HG03108 (cell line): ENCODE measurements around the gene EMILIN2.
"Not testable (repeated sequence)": the region's sequence is repeated elsewhere in the genome, so short reads cannot be mapped to it uniquely, and the experiment has no call there.

Experiments
- ATAC-seq: cut with Tn5 transposase; IDR thresholded peaks from one replicate; pipeline ENCODE4 v1.9.1; 2021; ENCODE audit warnings: moderate library complexity; ENCODE audit not compliant: unreplicated experiment

EMILIN2 gene

GRCh38 chr18:2843146-2843545, 3.7 kb upstream of the EMILIN2 start:
- ATAC-seq: no peak

GRCh38 chr18:2845172-2845571, 1.6 kb upstream of the EMILIN2 start:
- no peak for ATAC-seq

- ATAC-seq: peak; percentile 31
Measured at GRCh38 chr18:2847317-2848246, 776 bp downstream of the EMILIN2 start.

- ATAC-seq: no peak
Measured at GRCh38 chr18:2848247-2849246, 1.7 kb downstream of the EMILIN2 start.

GRCh38 chr18:2850816-2851215, 4.0 kb downstream of the EMILIN2 start:
- no peak for ATAC-seq

GRCh38 chr18:2851771-2852170, 5.0 kb downstream of the EMILIN2 start:
- ATAC-seq: no peak

- not testable (repeated sequence) for ATAC-seq
Measured at GRCh38 chr18:2852460-2852859, 5.7 kb downstream of the EMILIN2 start.

GRCh38 chr18:2853173-2853925, 6.5 kb downstream of the EMILIN2 start:
- no peak for ATAC-seq

- no peak for ATAC-seq
Measured at GRCh38 chr18:2853926-2854664, 7.3 kb downstream of the EMILIN2 start.

GRCh38 chr18:2854875-2855274, 8.1 kb downstream of the EMILIN2 start:
- ATAC-seq: no peak

GRCh38 chr18:2855560-2856350, 8.9 kb downstream of the EMILIN2 start:
- no peak for ATAC-seq

GRCh38 chr18:2856547-2857170, 9.9 kb downstream of the EMILIN2 start:
- ATAC-seq: no peak

- no peak for ATAC-seq
Measured at GRCh38 chr18:2857491-2858131, 10.8 kb downstream of the EMILIN2 start.

GRCh38 chr18:2860397-2860796, 13.6 kb downstream of the EMILIN2 start:
- ATAC-seq: not testable (repeated sequence)

GRCh38 chr18:2863997-2864396, 17.2 kb downstream of the EMILIN2 start:
- ATAC-seq: not testable (repeated sequence)

GRCh38 chr18:2866465-2866864, 19.7 kb downstream of the EMILIN2 start:
- ATAC-seq: not testable (repeated sequence)

GRCh38 chr18:2869207-2869606, 22.4 kb downstream of the EMILIN2 start:
- ATAC-seq: no peak

GRCh38 chr18:2871111-2871720, 24.4 kb downstream of the EMILIN2 start:
- ATAC-seq: no peak
